ENCODE results near the gene VPS51. TPM values are rescaled to one million over a fixed set of nuclear protein-coding genes. Genes with fewer than 3 reads are reported as not detected.

VPS51 gene
- total and polyA plus RNA-seq, 2 of the 13 experiments (the other 11 are each of a cell fraction or from before 2014, with no cell fraction given) = 76.3 to 90.6 TPM

DNA sequence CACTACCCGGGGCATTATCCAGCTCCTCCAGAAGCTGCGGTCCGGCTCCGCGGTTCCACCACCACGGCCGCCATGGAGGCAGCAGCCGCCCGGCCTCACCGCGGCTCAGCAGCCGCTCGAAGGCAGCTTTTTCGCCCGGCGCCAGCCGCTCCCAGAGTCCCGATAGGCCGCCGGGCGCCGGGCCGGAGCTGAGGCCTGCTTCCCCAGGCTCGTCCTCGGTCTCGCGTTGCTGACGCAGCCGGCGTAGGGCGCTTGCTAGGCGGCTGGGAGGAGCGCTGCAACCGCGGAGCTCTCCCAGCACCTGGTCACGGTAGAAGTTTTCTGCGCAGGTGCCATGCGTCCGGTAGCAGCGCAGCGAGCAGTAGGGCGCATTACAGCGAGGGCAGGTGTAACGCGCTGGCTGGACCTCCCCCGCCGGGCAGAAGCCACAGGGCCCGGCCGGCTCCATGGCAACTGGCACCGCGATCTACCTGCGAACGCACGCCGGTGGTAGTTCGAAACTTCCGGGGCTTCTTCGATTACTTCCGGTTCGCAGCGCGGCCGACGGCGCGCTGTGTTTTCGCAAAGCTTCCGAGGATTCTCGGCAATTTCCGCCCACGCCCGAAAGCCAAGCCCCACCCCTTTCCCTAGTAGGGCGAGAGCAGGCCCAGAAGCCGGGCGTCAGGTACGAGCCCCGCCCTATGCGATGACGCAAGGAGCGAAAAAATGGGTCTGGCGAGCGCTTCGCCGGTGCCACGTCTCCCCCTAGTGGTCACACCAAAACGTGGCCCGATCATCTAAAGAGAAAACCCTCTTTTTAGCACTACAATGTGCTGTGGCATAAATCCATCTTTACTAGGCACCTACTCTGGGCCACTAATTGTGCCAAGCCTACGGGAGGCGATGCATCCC lies 21.4 kb downstream of the VPS51 start, which contains the start of gene ZNHIT2 (continued):
- TF ChIP-seq PAX8 (CRISPR knock-in tag; IDR thresholded peaks at IDR 0.05; ENCODE audit: borderline replicate concordance) = 0 out of 2 replicates have a peak, but pooled peaks have one; percentile 53
- TF ChIP-seq, protein P1, sequence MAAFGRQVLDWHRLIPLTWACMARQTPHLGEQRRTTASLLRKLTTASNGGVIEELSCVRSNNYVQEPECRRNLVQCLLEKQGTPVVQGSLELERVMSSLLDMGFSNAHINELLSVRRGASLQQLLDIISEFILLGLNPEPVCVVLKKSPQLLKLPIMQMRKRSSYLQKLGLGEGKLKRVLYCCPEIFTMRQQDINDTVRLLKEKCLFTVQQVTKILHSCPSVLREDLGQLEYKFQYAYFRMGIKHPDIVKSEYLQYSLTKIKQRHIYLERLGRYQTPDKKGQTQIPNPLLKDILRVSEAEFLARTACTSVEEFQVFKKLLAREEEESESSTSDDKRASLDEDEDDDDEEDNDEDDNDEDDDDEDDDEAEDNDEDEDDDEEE (CRISPR knock-in tag; IDR thresholded peaks at IDR 0.05) = 0 out of 2 replicates have a peak, but pooled peaks have one; percentile 20
- no peak for TF ChIP-seq ZNF883 (CRISPR knock-in tag; IDR thresholded peaks at IDR 0.05; ENCODE audit: not compliant biosample characterization)
- TF ChIP-seq, protein P2, sequence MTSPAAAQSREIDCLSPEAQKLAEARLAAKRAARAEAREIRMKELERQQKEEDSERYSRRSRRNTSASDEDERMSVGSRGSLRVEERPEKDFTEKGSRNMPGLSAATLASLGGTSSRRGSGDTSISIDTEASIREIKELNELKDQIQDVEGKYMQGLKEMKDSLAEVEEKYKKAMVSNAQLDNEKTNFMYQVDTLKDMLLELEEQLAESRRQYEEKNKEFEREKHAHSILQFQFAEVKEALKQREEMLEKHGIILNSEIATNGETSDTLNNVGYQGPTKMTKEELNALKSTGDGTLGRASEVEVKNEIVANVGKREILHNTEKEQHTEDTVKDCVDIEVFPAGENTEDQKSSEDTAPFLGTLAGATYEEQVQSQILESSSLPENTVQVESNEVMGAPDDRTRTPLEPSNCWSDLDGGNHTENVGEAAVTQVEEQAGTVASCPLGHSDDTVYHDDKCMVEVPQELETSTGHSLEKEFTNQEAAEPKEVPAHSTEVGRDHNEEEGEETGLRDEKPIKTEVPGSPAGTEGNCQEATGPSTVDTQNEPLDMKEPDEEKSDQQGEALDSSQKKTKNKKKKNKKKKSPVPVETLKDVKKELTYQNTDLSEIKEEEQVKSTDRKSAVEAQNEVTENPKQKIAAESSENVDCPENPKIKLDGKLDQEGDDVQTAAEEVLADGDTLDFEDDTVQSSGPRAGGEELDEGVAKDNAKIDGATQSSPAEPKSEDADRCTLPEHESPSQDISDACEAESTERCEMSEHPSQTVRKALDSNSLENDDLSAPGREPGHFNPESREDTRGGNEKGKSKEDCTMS (CRISPR knock-in tag; conservative IDR thresholded peaks at IDR 0.05) = no peak
- TF ChIP-seq, protein P3, sequence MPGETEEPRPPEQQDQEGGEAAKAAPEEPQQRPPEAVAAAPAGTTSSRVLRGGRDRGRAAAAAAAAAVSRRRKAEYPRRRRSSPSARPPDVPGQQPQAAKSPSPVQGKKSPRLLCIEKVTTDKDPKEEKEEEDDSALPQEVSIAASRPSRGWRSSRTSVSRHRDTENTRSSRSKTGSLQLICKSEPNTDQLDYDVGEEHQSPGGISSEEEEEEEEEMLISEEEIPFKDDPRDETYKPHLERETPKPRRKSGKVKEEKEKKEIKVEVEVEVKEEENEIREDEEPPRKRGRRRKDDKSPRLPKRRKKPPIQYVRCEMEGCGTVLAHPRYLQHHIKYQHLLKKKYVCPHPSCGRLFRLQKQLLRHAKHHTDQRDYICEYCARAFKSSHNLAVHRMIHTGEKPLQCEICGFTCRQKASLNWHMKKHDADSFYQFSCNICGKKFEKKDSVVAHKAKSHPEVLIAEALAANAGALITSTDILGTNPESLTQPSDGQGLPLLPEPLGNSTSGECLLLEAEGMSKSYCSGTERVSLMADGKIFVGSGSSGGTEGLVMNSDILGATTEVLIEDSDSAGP (CRISPR knock-in tag; IDR thresholded peaks at IDR 0.05; ENCODE audit: borderline replicate concordance) = peak; percentile 74
- peak; percentile 39; the same call in 1 of the 2 replicates for TF ChIP-seq ZNF598 (CRISPR knock-in tag; IDR thresholded peaks at IDR 0.05; ENCODE audit: borderline replicate concordance)
- no peak for TF ChIP-seq NR2F1 (CRISPR knock-in tag; IDR thresholded peaks at IDR 0.05)
- TF ChIP-seq ZNF232 (CRISPR knock-in tag; IDR thresholded peaks at IDR 0.05; ENCODE audit: borderline replicate concordance) = no peak
- peak; percentile 44; the same call in 1 of the 2 replicates for TF ChIP-seq ZNF556 (CRISPR knock-in tag; IDR thresholded peaks at IDR 0.05; ENCODE audit: borderline replicate concordance)
- TF ChIP-seq TP53 (CRISPR knock-in tag; conservative IDR thresholded peaks at IDR 0.05) = no peak; the same call in 1 of the 2 replicates
- TF ChIP-seq, protein P4, sequence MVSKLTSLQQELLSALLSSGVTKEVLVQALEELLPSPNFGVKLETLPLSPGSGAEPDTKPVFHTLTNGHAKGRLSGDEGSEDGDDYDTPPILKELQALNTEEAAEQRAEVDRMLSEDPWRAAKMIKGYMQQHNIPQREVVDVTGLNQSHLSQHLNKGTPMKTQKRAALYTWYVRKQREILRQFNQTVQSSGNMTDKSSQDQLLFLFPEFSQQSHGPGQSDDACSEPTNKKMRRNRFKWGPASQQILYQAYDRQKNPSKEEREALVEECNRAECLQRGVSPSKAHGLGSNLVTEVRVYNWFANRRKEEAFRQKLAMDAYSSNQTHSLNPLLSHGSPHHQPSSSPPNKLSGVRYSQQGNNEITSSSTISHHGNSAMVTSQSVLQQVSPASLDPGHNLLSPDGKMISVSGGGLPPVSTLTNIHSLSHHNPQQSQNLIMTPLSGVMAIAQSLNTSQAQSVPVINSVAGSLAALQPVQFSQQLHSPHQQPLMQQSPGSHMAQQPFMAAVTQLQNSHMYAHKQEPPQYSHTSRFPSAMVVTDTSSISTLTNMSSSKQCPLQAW (CRISPR knock-in tag; IDR thresholded peaks at IDR 0.05) = peak; percentile 78
- TF ChIP-seq, protein P5, sequence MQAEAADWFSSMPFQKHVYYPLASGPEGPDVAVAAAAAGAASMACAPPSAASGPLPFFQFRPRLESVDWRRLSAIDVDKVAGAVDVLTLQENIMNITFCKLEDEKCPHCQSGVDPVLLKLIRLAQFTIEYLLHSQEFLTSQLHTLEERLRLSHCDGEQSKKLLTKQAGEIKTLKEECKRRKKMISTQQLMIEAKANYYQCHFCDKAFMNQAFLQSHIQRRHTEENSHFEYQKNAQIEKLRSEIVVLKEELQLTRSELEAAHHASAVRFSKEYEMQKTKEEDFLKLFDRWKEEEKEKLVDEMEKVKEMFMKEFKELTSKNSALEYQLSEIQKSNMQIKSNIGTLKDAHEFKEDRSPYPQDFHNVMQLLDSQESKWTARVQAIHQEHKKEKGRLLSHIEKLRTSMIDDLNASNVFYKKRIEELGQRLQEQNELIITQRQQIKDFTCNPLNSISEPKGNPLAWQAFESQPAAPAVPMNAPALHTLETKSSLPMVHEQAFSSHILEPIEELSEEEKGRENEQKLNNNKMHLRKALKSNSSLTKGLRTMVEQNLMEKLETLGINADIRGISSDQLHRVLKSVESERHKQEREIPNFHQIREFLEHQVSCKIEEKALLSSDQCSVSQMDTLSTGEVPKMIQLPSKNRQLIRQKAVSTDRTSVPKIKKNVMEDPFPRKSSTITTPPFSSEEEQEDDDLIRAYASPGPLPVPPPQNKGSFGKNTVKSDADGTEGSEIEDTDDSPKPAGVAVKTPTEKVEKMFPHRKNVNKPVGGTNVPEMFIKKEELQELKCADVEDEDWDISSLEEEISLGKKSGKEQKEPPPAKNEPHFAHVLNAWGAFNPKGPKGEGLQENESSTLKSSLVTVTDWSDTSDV (CRISPR knock-in tag; IDR thresholded peaks at IDR 0.05) = 0 out of 2 replicates have a peak, but pooled peaks have one; percentile 13
- peak; percentile 89 for TF ChIP-seq ASH2L (IDR thresholded peaks at IDR 0.05; ENCODE audit: insufficient read length, low read depth, low read length)
- TF ChIP-seq CBX5 (CRISPR knock-in tag; IDR thresholded peaks at IDR 0.05; ENCODE audit: borderline replicate concordance) = no peak
